K562 (cell line): ENCODE data around the gene LAMB3. TPM values are rescaled to one million over a fixed set of nuclear protein-coding genes. Genes with fewer than 3 reads are reported as not detected.

Source experiments
- ATAC-seq: fragments of 200-7000 bp; cut with Tn5 transposase; 3 replicates; pipeline ENCODE4 v1.9.1; 2020; ENCODE audit warnings: moderate library complexity
- BruUV-seq: library from RNA; stranded (reverse); fragments of 400-500 nt; replicated peaks from 2 replicates; lab custom pipeline; 2021; lab: Mats Ljungman, UMichigan
- CTCF ChIA-PET: fragments of 300-600 bp; formaldehyde crosslinking; extraction: SDS; loops from one replicate; lab custom pipeline; 2021; ENCODE audit warnings: low intra/inter-chr PET ratio; lab: Yijun Ruan, JAX
- POLR2A ChIA-PET: fragments of 300-600, 350-650 bp; sonication (Branson Sonifier 250); formaldehyde crosslinking; extraction: SDS; loops from one replicate; lab custom pipeline; 2021; ENCODE audit warnings: antibody characterized with exemption, inconsistent platforms; lab: Yijun Ruan, JAX
- DNase-seq, 4 experiments: peaks; one replicate each; pipeline versions ENCODE4 v3.0.0 to v3.0.0-alpha.2; 2011 to 2018; ENCODE audit warnings: low spot score in 3 of 4, mixed read lengths in 3 of 4; ENCODE audit errors: extremely low read depth in 1 of 4
- FAIRE-seq: peaks from 2 replicates; lab custom pipeline; 2011; peaks lifted over from hg19 to GRCh38; lab: Jason Lieb, UNC
- H2AFZ ChIP-seq: 2 replicates; pipeline ENCODE4 v1.6.0; 2011; ENCODE audit warnings: low read depth, low read length, control low read depth, inconsistent platforms
- H3K27ac ChIP-seq: fragments of 200-600 bp; 3 replicates; pipeline ENCODE4 v1.8.0; 2011; ENCODE audit warnings: low read depth, mild to moderate bottlenecking, control low read depth, inconsistent platforms, low read length, moderate library complexity, mixed read lengths; ENCODE audit errors: extremely low read depth
- H3K27me3 ChIP-seq, 2 experiments: fragments of 300-600 bp in 1 of 2; 2 replicates in 1 of 2; 3 replicates in 1 of 2; pipeline versions ENCODE4 v1.6.0 to v1.8.0; 2011; ENCODE audit warnings: inconsistent platforms in 2 of 2, low read length in 2 of 2, mild to moderate bottlenecking in 1 of 2, mixed read lengths in 1 of 2, moderate library complexity in 1 of 2; ENCODE audit not compliant: control insufficient read depth in 2 of 2, insufficient read depth in 2 of 2
- H3K36me3 ChIP-seq: fragments of 300-600 bp; 3 replicates; pipeline ENCODE4 v1.8.0; 2011; ENCODE audit warnings: mild to moderate bottlenecking, low read length, inconsistent platforms; ENCODE audit not compliant: control insufficient read depth, insufficient read depth
- H3K4me1 ChIP-seq, 2 experiments: fragments of 200-600 bp in 1 of 2; replicated peaks in 1 of 2; 2 replicates in 1 of 2; 3 replicates in 1 of 2; pipeline versions ENCODE4 v1.5.1 to v1.8.0; 2011; ENCODE audit warnings: inconsistent platforms in 2 of 2, low read length in 2 of 2, mild to moderate bottlenecking in 1 of 2, mixed read lengths in 1 of 2, moderate library complexity in 1 of 2; ENCODE audit not compliant: control insufficient read depth in 2 of 2, insufficient read depth in 2 of 2
- H3K4me2 ChIP-seq: 2 replicates; pipeline ENCODE4 v1.6.1; 2011; ENCODE audit warnings: low read length, control low read depth, inconsistent platforms, mixed read lengths; ENCODE audit not compliant: insufficient read depth
- H3K4me3 ChIP-seq: fragments of 200-600 bp; sonication (generic), shearing (Covaris generic); 2 replicates; pipeline ENCODE4 v1.5.1; 2016; ENCODE audit warnings: control low read depth, inconsistent platforms
- H3K79me2 ChIP-seq: fragments of 200-600 bp; 3 replicates; pipeline ENCODE4 v1.8.0; 2011; ENCODE audit warnings: low read length, inconsistent platforms; ENCODE audit not compliant: control insufficient read depth, insufficient read depth
- H3K9ac ChIP-seq, 2 experiments: 2 replicates each; pipeline versions ENCODE4 v1.6.0 to v1.6.1; 2011; ENCODE audit warnings: low read depth in 2 of 2, low read length in 2 of 2, control low read depth in 1 of 2, inconsistent platforms in 1 of 2, mild to moderate bottlenecking in 1 of 2, mixed read lengths in 1 of 2; ENCODE audit not compliant: insufficient read depth in 1 of 2
- H3K9me1 ChIP-seq: one replicate; pipeline ENCODE4 v1.6.0; 2011; ENCODE audit warnings: inconsistent platforms, mild to moderate bottlenecking, low read length, moderate library complexity; ENCODE audit not compliant: control insufficient read depth, insufficient read depth
- H3K9me3 ChIP-seq: replicated peaks from 2 replicates; pipeline ENCODE4 v1.5.1; 2011; ENCODE audit warnings: low read depth, low read length, inconsistent platforms; ENCODE audit not compliant: control insufficient read depth, insufficient read depth
- H4K20me1 ChIP-seq: replicated peaks from 2 replicates; pipeline ENCODE4 v1.6.1; 2011; ENCODE audit warnings: low read length, inconsistent platforms, mixed read lengths; ENCODE audit not compliant: control insufficient read depth, insufficient read depth
- ADNP ChIP-seq: fragments of 200-800 bp; sonication (Bioruptor generic); IDR thresholded peaks from 2 replicates; pipeline ENCODE4 v1.6.1; 2016; ENCODE audit warnings: missing genetic modification characterization, missing compliant biosample characterization
- ARHGAP35 ChIP-seq: fragments of 450-650 bp; IDR thresholded peaks from 2 replicates; pipeline ENCODE4 v1.6.1; 2018; ENCODE audit not compliant: partially characterized antibody
- BMI1 ChIP-seq: fragments of 150-350 bp; IDR thresholded peaks from 2 replicates; pipeline ENCODE4 v1.6.1; 2014; ENCODE audit warnings: low read length
- CHD2 ChIP-seq: IDR thresholded peaks from 2 replicates; pipeline ENCODE4 v1.6.1; 2011; ENCODE audit warnings: low read depth, low read length
- CREBBP ChIP-seq: IDR thresholded peaks from one replicate; pipeline ENCODE4 v1.6.1; 2012; ENCODE audit warnings: low read depth, mild to moderate bottlenecking, control low read depth, inconsistent platforms, low read length
- DNMT1 ChIP-seq: fragments of 450-650 bp; IDR thresholded peaks from 2 replicates; pipeline ENCODE4 v1.6.1; 2016; ENCODE audit warnings: antibody characterized with exemption, mild to moderate bottlenecking
- MTA1 ChIP-seq: fragments of 450-650 bp; IDR thresholded peaks from 2 replicates; pipeline ENCODE4 v1.6.1; 2017; ENCODE audit warnings: borderline replicate concordance
- NR3C1 ChIP-seq: sonication (generic); formaldehyde crosslinking; IDR thresholded peaks from 2 replicates; pipeline ENCODE4 v1.8.1; 2022; ENCODE audit warnings: missing genetic modification reagents
- POLR3A ChIP-seq: IDR thresholded peaks from 2 replicates; pipeline ENCODE4 v1.6.1; 2011; ENCODE audit warnings: borderline replicate concordance, mild to moderate bottlenecking, moderate library complexity; ENCODE audit not compliant: insufficient read length, insufficient read depth; ENCODE audit errors: extremely low read depth
- RBM15 ChIP-seq: fragments of 200-400 bp; formaldehyde crosslinking; IDR thresholded peaks from 2 replicates; pipeline ENCODE4 v1.6.1; 2018; ENCODE audit warnings: mild to moderate bottlenecking, low read length, moderate library complexity; ENCODE audit not compliant: insufficient read depth
- SETDB1 ChIP-seq: IDR thresholded peaks from one replicate; pipeline ENCODE4 v1.6.1; 2012; ENCODE audit warnings: low read length, control low read depth, inconsistent platforms
- SMAD2 ChIP-seq: fragments of 150-350 bp; IDR thresholded peaks from 2 replicates; pipeline ENCODE4 v1.6.1; 2014; ENCODE audit warnings: low read depth, mild to moderate bottlenecking, low read length
- SMARCB1 ChIP-seq: IDR thresholded peaks from 2 replicates; pipeline ENCODE4 v1.6.1; 2011; ENCODE audit warnings: improper control_type of control experiment, low read depth; ENCODE audit not compliant: insufficient read length
- SRSF3 ChIP-seq: fragments of 200-400 bp; formaldehyde crosslinking; IDR thresholded peaks from 2 replicates; pipeline ENCODE4 v1.6.1; 2016; ENCODE audit warnings: mild to moderate bottlenecking, low read length, moderate library complexity; ENCODE audit not compliant: insufficient read depth
- TRIM28 ChIP-seq: fragments of 450-650 bp; IDR thresholded peaks from 2 replicates; pipeline ENCODE4 v1.6.1; 2017
- ZBTB11 ChIP-seq, 3 experiments: fragments of 200-800 bp in 1 of 3; fragments of 250-450 bp in 1 of 3; fragments of 450-650 bp in 1 of 3; sonication (Bioruptor Pico) in 1 of 3; sonication (Bioruptor generic) in 1 of 3; formaldehyde crosslinking in 1 of 3; IDR thresholded peaks; 2 replicates each; pipeline versions ENCODE4 v1.6.1 to v1.8.0; 2016 to 2022; ENCODE audit warnings: mild to moderate bottlenecking in 2 of 3, missing genetic modification characterization in 2 of 3, missing compliant biosample characterization in 1 of 3, moderate library complexity in 1 of 3
- ZNF124 ChIP-seq: sonication (generic); formaldehyde crosslinking; IDR thresholded peaks from 2 replicates; pipeline ENCODE4 v1.8.1; 2022; ENCODE audit warnings: missing genetic modification reagents
- ZNF347 ChIP-seq: fragments of 450-650 bp; formaldehyde crosslinking; IDR thresholded peaks from 2 replicates; pipeline ENCODE4 v1.4.0; 2020; ENCODE audit warnings: low read depth, mild to moderate bottlenecking, moderate library complexity
- WGBS: fragments of 100-300 bp; shearing (Covaris generic); methylation state at CpG from one replicate; pipeline ENCODE4 v1.1.6; 2016; ENCODE audit warnings: low coverage, mixed read lengths; ENCODE audit not compliant: insufficient coverage; ENCODE audit errors: missing lambda C conversion rate; 5-methylcytosine and 5-hydroxymethylcytosine counted together
- in situ Hi-C: fragments of 300-500 bp; cut with MboI; formaldehyde crosslinking; loops from 4 replicates; pipeline ENCODE4 v1.15.0; 2018; ENCODE audit warnings: inconsistent platforms, mixed read lengths
- intact Hi-C: fragments of 100-400 bp; cut with micrococcal nuclease; formaldehyde crosslinking; loops from 2 replicates; pipeline ENCODE4 v1.14.2; 2022
- polyA plus RNA-seq, 8 experiments: library from polyadenylated mRNA; depleted of rRNA in 4 of 8; stranded (reverse) in 5 of 8; unstranded in 3 of 8; fragments of >200 nt; fragmentation: Nextera tagmentation in 2 of 8; fragmentation: Illumina TruSeq in 1 of 8; extraction: Ambion mirVana in 2 of 8; extraction: Trizol in 1 of 8; gene quantifications; 2 replicates each; pipeline versions ENCODE4 v1.2.1 to v1.2.3, GENCODE V29; 2011 to 2014; ENCODE audit warnings: inconsistent platforms in 1 of 8, missing spikeins in 1 of 8
- total RNA-seq, 7 experiments: library from RNA; depleted of rRNA in 6 of 7; stranded (reverse); fragments of >200 nt in 6 of 7; fragmentation: Illumina TruSeq in 2 of 7; extraction: Trizol in 2 of 7; gene quantifications; 2 replicates each; pipeline versions ENCODE4 v1.2.1 to v1.2.3, GENCODE V29; 2011 to 2021; ENCODE audit warnings: low replicate concordance in 1 of 7
- TF ChIP-seq, protein P1 (sequence below): sonication (generic); formaldehyde crosslinking; IDR thresholded peaks from 2 replicates; pipeline ENCODE4 v1.8.1; 2023; ENCODE audit warnings: mild to moderate bottlenecking, missing genetic modification reagents

LAMB3 gene
- total and polyA plus RNA-seq, 9 of the 15 experiments (the other 6 are each of a cell fraction or from before 2014, with no cell fraction given): 0.08 to 1.3 (median 0.91) TPM

- Histone ChIP-seq H3K9me1 (no peaks in the 10 kb centered on the region), H3K4me3 (no peak overlapping the region), H3K9me3 (no peaks in the 10 kb centered on the region), H3K4me2 (no peak overlapping the region), H4K20me1 (no peaks in the 10 kb centered on the region), H3K27ac (no peak overlapping the region), H3K4me1 (no peaks in the 10 kb centered on the region), H3K79me2 (no peaks in the 10 kb centered on the region), H3K9ac (no peak overlapping the region), H3K27me3 (peaks cover 6 to 9% of the 10 kb centered on the region in 2 experiments; a peak in 3 of 5 replicates), H2AFZ (no peak overlapping the region), H3K36me3 (no peaks in the 10 kb centered on the region)
- CTCF ChIA-PET: interaction anchor here (0.7 kb wide), 1 partner anchor 125 kb away, joined by 3 read pairs; no protein-coding TSS in a partner anchor
- FAIRE-seq (no peak), DNase-seq (no peak), ATAC-seq (no peak)
- WGBS: 0% methylated on average over 1 of the region's 1 CpG
- intact Hi-C loops: loop anchor here (2.0 kb wide), 1 partner anchor 365 kb away; no protein-coding TSS in a partner anchor
- POLR2A ChIA-PET: interaction anchor here (0.6 kb wide), 1 partner anchor 151 kb away, joined by 3 read pairs; no protein-coding TSS in a partner anchor
- in situ Hi-C loops: no loop called here
- no TSS peak for BruUV-seq
- TF ChIP-seq RBM15 (no peak), ZNF347 (CRISPR knock-in tag) (no peak), DNMT1 (no peak), ARHGAP35 (no peak), ADNP (no peak), POLR3A (no peak), ZNF124 (CRISPR knock-in tag) (no peak), MTA1 (no peak), SMARCB1 (no peak), ZBTB11 (CRISPR knock-in tag; IDR thresholded peaks at IDR 0.05) (no peak), SRSF3 (no peak), TRIM28 (no peak), CHD2 (no peak), SETDB1 (no peak), CREBBP (no peak), BMI1 (no peak), SMAD2 (no peak), NR3C1 (CRISPR knock-in tag) (no peak)
- TF ChIP-seq, protein P1, sequence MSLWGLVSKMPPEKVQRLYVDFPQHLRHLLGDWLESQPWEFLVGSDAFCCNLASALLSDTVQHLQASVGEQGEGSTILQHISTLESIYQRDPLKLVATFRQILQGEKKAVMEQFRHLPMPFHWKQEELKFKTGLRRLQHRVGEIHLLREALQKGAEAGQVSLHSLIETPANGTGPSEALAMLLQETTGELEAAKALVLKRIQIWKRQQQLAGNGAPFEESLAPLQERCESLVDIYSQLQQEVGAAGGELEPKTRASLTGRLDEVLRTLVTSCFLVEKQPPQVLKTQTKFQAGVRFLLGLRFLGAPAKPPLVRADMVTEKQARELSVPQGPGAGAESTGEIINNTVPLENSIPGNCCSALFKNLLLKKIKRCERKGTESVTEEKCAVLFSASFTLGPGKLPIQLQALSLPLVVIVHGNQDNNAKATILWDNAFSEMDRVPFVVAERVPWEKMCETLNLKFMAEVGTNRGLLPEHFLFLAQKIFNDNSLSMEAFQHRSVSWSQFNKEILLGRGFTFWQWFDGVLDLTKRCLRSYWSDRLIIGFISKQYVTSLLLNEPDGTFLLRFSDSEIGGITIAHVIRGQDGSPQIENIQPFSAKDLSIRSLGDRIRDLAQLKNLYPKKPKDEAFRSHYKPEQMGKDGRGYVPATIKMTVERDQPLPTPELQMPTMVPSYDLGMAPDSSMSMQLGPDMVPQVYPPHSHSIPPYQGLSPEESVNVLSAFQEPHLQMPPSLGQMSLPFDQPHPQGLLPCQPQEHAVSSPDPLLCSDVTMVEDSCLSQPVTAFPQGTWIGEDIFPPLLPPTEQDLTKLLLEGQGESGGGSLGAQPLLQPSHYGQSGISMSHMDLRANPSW (CRISPR knock-in tag): no peak
Measured at GRCh38 chr1:209567698-209568175, 84.5 kb downstream of the LAMB3 start.
